Renal cortical epithelial cell (primary cell): Measurements from ENCODE around the gene SDK2. TPM values are rescaled to one million over a fixed set of nuclear protein-coding genes. Genes with fewer than 3 reads are reported as not detected.
A peak's percentile ranks its signal among the peaks of the same experiment; 100 is the strongest.

Source experiments
- DNase-seq: peaks from one replicate; pipeline ENCODE4 v3.0.0-alpha.2; 2011; ENCODE audit warnings: low read depth
- total RNA-seq: library from RNA; depleted of rRNA; stranded (reverse); fragments of >200 nt; gene quantifications from 2 replicates; pipeline ENCODE4 v1.2.3, GENCODE V29; 2014

SDK2 gene
- total RNA-seq, result 0.10 and 0.52 TPM in 2 replicates

GRCh38 chr17:73644145-73645049 is at the start of gene SDK2:
Gene SDK2 (minus strand): TSS chr17:73644445. CDS start chr17:73644088, 357 bp downstream.
- DNase-seq, result no peak

GRCh38 chr17:73693071-73693470 is 48.8 kb upstream of the SDK2 start:
- no peak for DNase-seq

GRCh38 chr17:73691321-73691766 is 47.1 kb upstream of the SDK2 start:
- no peak for DNase-seq

GRCh38 chr17:73690676-73691075 is 46.4 kb upstream of the SDK2 start:
- DNase-seq, result no peak

- DNase-seq, result no peak
Measured at GRCh38 chr17:73689596-73690275, 45.5 kb upstream of the SDK2 start.

- no peak for DNase-seq
Measured at GRCh38 chr17:73686961-73687360, 42.7 kb upstream of the SDK2 start.

GRCh38 chr17:73686126-73686525 is 41.9 kb upstream of the SDK2 start:
- no peak for DNase-seq

GRCh38 chr17:73684183-73684582 is 39.9 kb upstream of the SDK2 start:
- DNase-seq, result no peak

GRCh38 chr17:73683771-73684170 is 39.5 kb upstream of the SDK2 start:
- DNase-seq, result no peak

GRCh38 chr17:73681946-73682345 is 37.7 kb upstream of the SDK2 start:
- no peak for DNase-seq

- no peak for DNase-seq
Measured at GRCh38 chr17:73679476-73679875, 35.2 kb upstream of the SDK2 start.

- no peak for DNase-seq
Measured at GRCh38 chr17:73678999-73679398, 34.8 kb upstream of the SDK2 start.

- no peak for DNase-seq
Measured at GRCh38 chr17:73669771-73670170, 25.5 kb upstream of the SDK2 start.

GRCh38 chr17:73667181-73667959 is 23.1 kb upstream of the SDK2 start:
- DNase-seq, result no peak

GRCh38 chr17:73663614-73664013 is 19.4 kb upstream of the SDK2 start:
- DNase-seq, result no peak

- no peak for DNase-seq
Measured at GRCh38 chr17:73660366-73660765, 16.1 kb upstream of the SDK2 start.

- DNase-seq, result no peak
Measured at GRCh38 chr17:73658821-73659515, 14.7 kb upstream of the SDK2 start.

GRCh38 chr17:73657473-73658116 is 13.3 kb upstream of the SDK2 start:
- DNase-seq, result peak; percentile 5

GRCh38 chr17:73654241-73654640 is 10.0 kb upstream of the SDK2 start:
- DNase-seq, result no peak

- DNase-seq, result no peak
Measured at GRCh38 chr17:73653810-73654209, 9.6 kb upstream of the SDK2 start.

- DNase-seq, result no peak
Measured at GRCh38 chr17:73652886-73653480, 8.7 kb upstream of the SDK2 start.
